Measurements from ENCODE around the gene RNF175.

DNA sequence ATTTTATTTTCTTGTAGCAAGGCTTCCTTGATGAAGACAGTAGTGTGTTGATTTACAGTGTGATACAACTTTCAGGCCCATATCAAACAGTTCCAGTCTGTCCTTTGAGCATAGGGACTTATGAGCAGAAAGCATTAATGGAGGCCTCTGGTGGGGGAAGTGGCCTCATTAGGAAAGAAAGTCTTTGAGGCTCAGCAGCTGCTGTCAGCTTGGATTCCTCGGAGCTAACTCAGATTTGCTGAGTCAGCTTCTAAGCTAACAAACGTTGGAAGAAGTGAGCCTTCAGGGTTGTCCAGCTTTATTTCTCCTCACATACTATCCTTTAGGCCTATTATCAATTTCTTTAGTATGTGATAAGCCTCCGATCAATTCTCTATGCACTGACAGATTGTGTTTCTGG is 44.9 kb upstream of the RNF175 start:
- TF ChIP-seq, protein P1, sequence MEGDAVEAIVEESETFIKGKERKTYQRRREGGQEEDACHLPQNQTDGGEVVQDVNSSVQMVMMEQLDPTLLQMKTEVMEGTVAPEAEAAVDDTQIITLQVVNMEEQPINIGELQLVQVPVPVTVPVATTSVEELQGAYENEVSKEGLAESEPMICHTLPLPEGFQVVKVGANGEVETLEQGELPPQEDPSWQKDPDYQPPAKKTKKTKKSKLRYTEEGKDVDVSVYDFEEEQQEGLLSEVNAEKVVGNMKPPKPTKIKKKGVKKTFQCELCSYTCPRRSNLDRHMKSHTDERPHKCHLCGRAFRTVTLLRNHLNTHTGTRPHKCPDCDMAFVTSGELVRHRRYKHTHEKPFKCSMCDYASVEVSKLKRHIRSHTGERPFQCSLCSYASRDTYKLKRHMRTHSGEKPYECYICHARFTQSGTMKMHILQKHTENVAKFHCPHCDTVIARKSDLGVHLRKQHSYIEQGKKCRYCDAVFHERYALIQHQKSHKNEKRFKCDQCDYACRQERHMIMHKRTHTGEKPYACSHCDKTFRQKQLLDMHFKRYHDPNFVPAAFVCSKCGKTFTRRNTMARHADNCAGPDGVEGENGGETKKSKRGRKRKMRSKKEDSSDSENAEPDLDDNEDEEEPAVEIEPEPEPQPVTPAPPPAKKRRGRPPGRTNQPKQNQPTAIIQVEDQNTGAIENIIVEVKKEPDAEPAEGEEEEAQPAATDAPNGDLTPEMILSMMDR (IDR thresholded peaks at IDR 0.05; ENCODE audit: low read length), result no peak
- TF ChIP-seq EZH2 (optimal IDR thresholded peaks at IDR 0.05; ENCODE audit: low read depth, low read length), result no peak
